IgD-negative memory B cell (primary cell): Measurements from ENCODE around the gene FBXO44. TPM values are rescaled to one million over a fixed set of nuclear protein-coding genes. Genes with fewer than 3 reads are reported as not detected.
A peak's percentile ranks its signal among the peaks of the same experiment; 100 is the strongest.
"Not testable (repeated sequence)": the region's sequence is repeated elsewhere in the genome, so short reads cannot be mapped to it uniquely, and the experiment has no call there.

Experiments used
- H3K27ac Mint-ChIP-seq, 3 donors: one replicate each; pipeline ENCODE4 v1.8.0; 2020 to 2022; ENCODE audit warnings: mild to moderate bottlenecking in 3 of 3, mixed read lengths in 3 of 3, moderate library complexity in 1 of 3
- H3K27me3 Mint-ChIP-seq: one replicate; pipeline ENCODE4 v1.8.0; 2021; ENCODE audit warnings: mixed read lengths
- H3K36me3 Mint-ChIP-seq: one replicate; pipeline ENCODE4 v1.8.0; 2020; ENCODE audit warnings: mild to moderate bottlenecking, mixed read lengths
- H3K4me1 Mint-ChIP-seq, 3 donors: one replicate each; pipeline ENCODE4 v1.8.0; 2020 to 2022; ENCODE audit warnings: mixed read lengths in 3 of 3, mild to moderate bottlenecking in 1 of 3
- H3K4me3 Mint-ChIP-seq, 4 donors: one replicate each; pipeline ENCODE4 v1.8.0; 2020 to 2022; ENCODE audit warnings: mild to moderate bottlenecking in 4 of 4, mixed read lengths in 4 of 4, moderate library complexity in 3 of 4
- H3K9me3 Mint-ChIP-seq, 3 donors: one replicate each; pipeline ENCODE4 v1.8.0; 2020 to 2021; ENCODE audit warnings: mixed read lengths in 3 of 3, mild to moderate bottlenecking in 1 of 3
- polyA plus RNA-seq: library from polyadenylated mRNA; unstranded; fragments of 300-500 nt; fragmentation: Illumina TruSeq; gene quantifications from one replicate; pipeline ENCODE4 v1.2.3, GENCODE V29; 2021

Gene FBXO44, protein sequence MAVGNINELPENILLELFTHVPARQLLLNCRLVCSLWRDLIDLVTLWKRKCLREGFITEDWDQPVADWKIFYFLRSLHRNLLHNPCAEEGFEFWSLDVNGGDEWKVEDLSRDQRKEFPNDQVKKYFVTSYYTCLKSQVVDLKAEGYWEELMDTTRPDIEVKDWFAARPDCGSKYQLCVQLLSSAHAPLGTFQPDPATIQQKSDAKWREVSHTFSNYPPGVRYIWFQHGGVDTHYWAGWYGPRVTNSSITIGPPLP
- 16.9 TPM for polyA plus RNA-seq

DNA sequence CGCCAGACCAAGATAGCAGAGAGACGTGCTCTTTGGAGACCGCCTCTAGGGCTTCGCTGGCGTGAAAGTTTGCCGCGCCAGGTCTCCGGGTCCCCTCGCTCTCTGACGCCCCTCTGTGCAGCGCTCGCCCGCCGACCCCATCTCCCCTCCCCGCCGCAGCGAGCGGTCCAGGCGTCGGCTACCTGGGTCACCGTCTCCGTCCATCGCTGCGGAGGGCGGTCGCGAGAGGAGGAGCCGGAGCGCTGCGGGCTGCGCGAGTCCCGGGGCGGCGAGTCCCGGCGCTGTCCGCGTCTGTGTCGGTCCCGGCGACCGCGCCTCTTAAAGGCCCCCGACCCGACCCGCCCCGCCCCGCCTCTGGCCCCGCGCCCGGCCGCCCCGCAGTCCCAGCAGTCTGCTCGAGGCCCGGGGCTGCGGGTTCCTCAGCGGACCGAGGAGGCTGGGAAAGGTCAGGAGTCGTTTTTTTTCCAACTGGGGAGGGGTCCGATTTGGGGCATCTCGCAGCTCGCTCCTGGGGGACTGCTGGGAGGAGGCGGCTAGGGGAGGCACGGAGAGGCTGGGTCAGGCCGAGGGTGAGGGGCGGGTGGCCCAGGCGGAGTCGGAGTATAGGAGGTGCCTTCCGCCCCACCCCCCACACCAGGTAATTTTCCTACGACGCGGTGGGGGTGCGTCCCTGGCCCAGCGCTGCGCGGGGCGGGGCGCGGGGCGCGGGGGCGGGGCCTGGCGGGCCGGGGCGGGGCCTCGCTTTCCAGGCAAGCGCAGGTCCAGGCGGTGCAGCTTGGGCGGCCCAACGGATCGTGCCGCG is at the start of gene FBXO44, which contains the start of gene FBXO2:
Gene FBXO44 (plus strand): TSS at position 741 of the 802 bp plus-strand sequence. CDS start 959 bp downstream, outside the sequence.
Gene FBXO2 (minus strand): TSS at position 293 of the 802 bp plus-strand sequence. CDS start 89 bp downstream, at position 204.
- Mint-ChIP-seq H3K4me1 (peaks cover 0 to 26% (median 16%) of the 10 kb centered on the region in 3 donors), H3K4me3 (peak within 1 kb of the TSS; percentile 67 to 91 (median 85)), H3K27me3 (peaks cover 1% of the 10 kb centered on the region), H3K36me3 (peaks cover 1% of the 10 kb centered on the region), H3K9me3 (no peaks in the 10 kb centered on the region), H3K27ac (peak within 1 kb of the TSS; percentile 50 to 81 (median 59))

DNA sequence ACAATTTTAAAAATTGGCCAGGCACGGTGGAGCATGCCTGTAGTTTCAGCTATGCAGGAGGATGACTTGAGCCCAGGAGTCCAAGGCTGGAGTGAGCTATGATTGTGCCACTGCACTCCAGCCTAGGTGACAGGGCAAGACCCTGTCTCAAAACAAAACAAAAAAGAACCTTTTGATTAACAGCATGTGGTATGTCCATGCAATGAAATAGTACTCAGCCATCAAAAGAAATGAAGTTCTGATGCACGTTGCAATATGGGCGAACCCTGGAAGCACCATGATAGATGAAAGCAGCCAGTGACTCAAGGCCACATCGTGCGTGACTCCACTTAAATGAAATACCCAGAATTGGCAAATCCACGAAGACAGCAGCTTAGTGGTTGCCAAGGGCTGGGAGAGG is 47.9 kb upstream of the FBXO44 start:
- peaks cover 2% of the 10 kb centered on the region for H3K36me3 Mint-ChIP-seq
- H3K27ac Mint-ChIP-seq = no peak overlapping the region
- H3K4me3 Mint-ChIP-seq = no peak overlapping the region
- peaks cover 13% of the 10 kb centered on the region for H3K27me3 Mint-ChIP-seq
- H3K9me3 Mint-ChIP-seq = peaks cover 0 to 4% (median 3%) of the 10 kb centered on the region in 3 donors
- H3K4me1 Mint-ChIP-seq = no peaks in the 10 kb centered on the region

DNA sequence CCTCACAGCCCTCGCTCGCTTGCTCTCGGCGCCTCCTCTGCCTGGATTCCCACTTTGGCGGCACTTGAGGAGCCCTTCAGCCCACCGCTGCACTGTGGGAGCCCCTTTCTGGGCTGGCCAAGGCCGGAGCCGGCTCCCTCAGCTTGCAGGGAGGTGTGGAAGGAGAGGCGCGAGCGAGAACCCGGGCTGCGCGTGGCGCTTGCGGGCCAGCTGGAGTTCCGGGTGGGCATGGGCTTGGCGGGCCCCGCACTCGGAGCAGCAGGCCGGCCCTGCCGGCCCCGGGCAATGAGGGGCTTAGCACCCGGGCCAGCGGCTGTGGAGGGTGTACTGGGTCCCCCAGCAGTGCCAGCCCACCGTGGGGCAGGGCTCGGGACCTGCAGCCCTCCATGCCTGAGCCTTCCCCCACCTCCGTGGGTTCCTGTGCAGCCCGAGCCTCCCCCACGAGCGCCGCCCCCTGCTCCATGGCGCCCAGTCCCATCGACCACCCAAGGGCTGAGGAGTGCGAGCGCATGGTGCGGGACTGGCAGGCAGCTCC is 46.0 kb upstream of the FBXO44 start:
- not testable (repeated sequence) for H3K4me3 Mint-ChIP-seq, H3K36me3 Mint-ChIP-seq, H3K9me3 Mint-ChIP-seq, H3K4me1 Mint-ChIP-seq, H3K27me3 Mint-ChIP-seq, H3K27ac Mint-ChIP-seq

DNA sequence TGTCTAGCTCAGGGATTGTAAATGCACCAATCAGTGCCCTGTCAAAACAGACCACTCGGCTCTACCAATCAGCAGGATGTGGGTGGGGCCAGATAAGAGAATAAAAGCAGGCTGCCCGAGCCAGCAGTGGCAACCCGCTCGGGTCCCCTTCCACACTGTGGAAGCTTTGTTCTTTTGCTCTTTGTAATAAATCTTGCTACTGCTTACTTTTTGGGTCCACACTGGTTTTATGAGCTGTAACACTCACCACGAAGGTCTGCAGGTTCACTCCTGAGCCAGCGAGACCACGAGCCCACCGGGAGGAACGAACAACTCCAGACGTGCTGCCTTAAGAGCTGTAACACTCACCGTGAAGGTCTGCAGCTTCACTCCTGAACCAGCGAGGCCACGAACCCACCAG is 45.3 kb upstream of the FBXO44 start:
- H3K36me3 Mint-ChIP-seq, H3K27ac Mint-ChIP-seq, H3K27me3 Mint-ChIP-seq, H3K9me3 Mint-ChIP-seq, H3K4me3 Mint-ChIP-seq, H3K4me1 Mint-ChIP-seq: not testable (repeated sequence)

DNA sequence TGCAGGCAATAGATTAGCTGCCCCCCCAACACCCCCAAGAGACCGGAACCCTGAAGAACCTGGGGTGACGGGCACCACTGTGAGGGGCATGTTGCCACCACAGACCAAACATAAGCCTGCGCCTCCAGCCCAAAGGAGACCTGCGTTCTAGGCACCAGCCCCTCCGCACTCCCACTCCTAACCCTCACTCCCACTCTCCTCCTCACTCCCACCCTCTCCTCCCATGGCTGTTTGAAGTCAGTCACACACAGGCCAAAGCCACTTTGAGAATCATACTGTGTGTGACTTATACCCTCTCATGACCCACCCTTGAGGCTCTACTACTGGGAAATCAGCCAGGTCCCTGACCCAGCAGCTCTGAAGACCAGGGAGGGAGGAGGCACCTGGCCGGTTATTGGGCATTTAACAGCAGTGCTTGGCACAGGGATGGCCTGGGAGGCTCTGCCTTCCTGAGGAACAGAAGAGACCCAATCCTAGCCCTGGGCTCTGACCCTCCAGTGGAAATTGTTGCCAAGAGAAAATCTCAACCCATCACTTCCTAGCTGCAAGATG is 44.0 kb upstream of the FBXO44 start:
- Mint-ChIP-seq H3K9me3 (peaks cover 0 to 4% (median 3%) of the 10 kb centered on the region in 3 donors), H3K36me3 (no peaks in the 10 kb centered on the region), H3K27me3 (peaks cover 3% of the 10 kb centered on the region), H3K4me1 (peaks cover 0 to 1% (median 0%) of the 10 kb centered on the region in 3 donors), H3K4me3 (no peak overlapping the region), H3K27ac (no peak overlapping the region)

DNA sequence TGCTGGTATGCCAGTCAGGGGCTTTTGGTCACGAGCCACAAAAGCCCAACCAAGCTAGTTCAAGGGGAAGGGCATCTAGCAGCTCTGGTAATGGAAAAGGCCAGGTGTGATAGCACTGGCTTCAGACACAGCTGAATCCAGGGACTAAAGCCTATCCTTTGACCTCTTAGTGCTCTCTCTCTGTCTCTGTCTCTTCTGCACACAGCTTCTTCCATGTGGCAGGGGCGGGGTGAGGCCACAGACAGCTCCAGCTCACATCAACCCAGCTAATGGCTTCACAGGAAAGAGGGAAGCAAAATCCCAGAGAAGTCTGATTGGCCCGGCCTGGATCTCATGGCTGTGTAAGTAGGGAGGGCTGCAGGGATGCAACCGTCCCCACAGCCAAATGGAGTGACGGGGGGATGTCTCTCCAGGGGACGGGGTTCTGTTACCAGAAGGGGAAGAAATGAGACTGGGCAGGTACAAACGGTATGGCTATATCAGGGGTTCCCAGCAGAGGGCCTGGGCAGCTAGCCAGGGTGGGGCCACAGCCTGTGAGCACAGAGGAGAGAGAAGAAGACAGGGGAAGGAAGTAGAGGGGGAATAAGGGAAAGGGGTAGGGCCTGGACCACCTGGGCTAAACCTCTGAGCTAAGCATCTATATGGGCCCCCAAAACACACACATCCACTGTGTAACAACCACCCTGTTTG is 42.9 kb upstream of the FBXO44 start:
- H3K36me3 Mint-ChIP-seq = no peaks in the 10 kb centered on the region
- peaks cover 3% of the 10 kb centered on the region for H3K27me3 Mint-ChIP-seq
- no peak overlapping the region for H3K4me3 Mint-ChIP-seq
- peaks cover 0 to 1% (median 0%) of the 10 kb centered on the region in 3 donors for H3K4me1 Mint-ChIP-seq
- H3K27ac Mint-ChIP-seq = peak overlapping the region in 1 of 3 donors; percentile 28
- peaks cover 0 to 3% (median 0%) of the 10 kb centered on the region in 3 donors for H3K9me3 Mint-ChIP-seq

DNA sequence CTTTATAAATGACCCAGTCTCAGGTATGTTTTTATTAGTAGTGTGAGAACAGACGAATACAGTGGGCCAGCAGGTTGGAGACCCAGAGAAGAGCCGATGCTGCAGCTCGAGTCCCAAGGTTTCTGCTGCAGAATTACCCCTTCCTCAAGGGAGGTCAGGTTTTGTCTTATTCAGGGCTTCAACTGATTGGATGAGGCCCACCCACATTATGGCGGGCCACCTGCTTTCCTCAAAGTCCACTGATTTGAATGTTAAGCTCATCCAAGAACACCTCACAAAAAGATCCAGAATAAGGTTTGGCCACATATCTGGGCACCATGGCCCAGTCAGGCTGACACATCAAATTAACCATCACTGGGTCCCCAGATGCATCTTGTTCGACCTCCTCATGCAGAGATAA is 41.3 kb upstream of the FBXO44 start:
- no peaks in the 10 kb centered on the region for H3K36me3 Mint-ChIP-seq
- H3K4me1 Mint-ChIP-seq = peaks cover 0 to 1% (median 0%) of the 10 kb centered on the region in 3 donors
- H3K27ac Mint-ChIP-seq = no peak overlapping the region
- H3K27me3 Mint-ChIP-seq = peaks cover 7% of the 10 kb centered on the region
- H3K9me3 Mint-ChIP-seq = no peaks in the 10 kb centered on the region
- no peak overlapping the region for H3K4me3 Mint-ChIP-seq

DNA sequence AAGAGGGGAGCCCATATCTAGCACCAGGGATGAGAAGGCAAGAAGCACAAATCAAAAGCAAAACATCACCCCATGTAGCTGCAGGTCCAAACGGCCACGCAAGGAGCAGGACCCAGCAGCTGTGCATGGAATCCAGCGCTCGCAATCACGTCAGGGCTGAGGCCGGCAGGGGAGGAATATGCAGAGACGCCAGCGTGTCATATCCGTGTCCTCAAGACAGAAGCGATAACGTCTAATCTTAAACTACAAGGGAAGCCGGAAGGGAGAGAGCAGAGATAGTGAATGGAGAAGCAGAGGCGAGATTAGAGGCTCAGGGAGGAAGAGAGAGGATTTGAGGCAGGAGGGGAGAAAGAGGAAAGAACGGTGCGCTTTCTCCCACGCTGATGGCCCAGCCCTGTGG is 39.6 kb upstream of the FBXO44 start:
- H3K9me3 Mint-ChIP-seq = peaks cover 0 to 1% (median 0%) of the 10 kb centered on the region in 3 donors
- H3K4me3 Mint-ChIP-seq = no peak overlapping the region
- H3K36me3 Mint-ChIP-seq = no peaks in the 10 kb centered on the region
- no peak overlapping the region for H3K27ac Mint-ChIP-seq
- H3K27me3 Mint-ChIP-seq = peaks cover 12% of the 10 kb centered on the region
- H3K4me1 Mint-ChIP-seq = peaks cover 0 to 1% (median 0%) of the 10 kb centered on the region in 3 donors

DNA sequence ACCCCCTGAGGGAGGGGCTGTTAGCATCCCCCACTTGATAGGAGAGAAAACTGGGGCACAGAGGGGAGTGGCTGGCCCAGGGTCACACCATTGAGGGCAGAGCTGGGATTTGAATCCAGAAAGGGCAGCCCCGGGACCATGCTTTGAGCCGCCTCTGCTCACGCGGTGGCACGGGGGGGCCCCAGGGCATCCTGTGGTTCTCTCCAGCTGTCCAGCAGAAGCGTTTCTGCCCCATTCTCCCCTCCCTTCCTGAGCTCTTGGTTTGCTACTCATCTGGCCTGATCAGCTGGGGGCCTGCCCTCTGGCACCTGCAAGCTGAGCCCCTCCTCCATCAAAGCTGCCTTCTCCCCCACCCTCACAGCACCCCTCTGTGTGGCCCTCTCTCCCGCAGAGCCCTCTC is 37.9 kb upstream of the FBXO44 start:
- no peaks in the 10 kb centered on the region for H3K36me3 Mint-ChIP-seq
- peaks cover 13% of the 10 kb centered on the region for H3K27me3 Mint-ChIP-seq
- H3K4me1 Mint-ChIP-seq = peaks cover 0 to 1% (median 0%) of the 10 kb centered on the region in 3 donors
- no peak overlapping the region for H3K27ac Mint-ChIP-seq
- peaks cover 0 to 1% (median 0%) of the 10 kb centered on the region in 3 donors for H3K9me3 Mint-ChIP-seq
- H3K4me3 Mint-ChIP-seq = no peak overlapping the region

DNA sequence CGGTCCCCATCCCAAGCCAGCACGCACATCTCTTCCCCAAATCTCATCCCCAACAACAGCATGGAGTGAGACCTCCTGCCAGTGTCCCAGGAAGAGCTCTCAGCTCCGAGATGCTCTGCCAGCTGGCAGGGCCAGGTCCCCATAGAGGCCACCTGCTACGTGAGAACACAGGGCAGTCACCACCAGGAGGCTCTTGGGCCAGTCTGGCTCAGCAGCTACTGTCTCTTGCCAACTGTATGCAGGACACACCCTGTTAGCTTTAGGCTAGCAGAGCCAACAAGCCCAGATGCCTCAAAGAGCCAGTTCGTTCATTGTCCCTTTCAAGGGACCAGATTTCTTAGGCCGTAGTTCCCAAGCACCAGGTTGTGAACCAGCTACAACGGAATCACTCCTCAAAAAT is 37.4 kb upstream of the FBXO44 start:
- Mint-ChIP-seq H3K36me3 (no peaks in the 10 kb centered on the region), H3K9me3 (peaks cover 0 to 1% (median 0%) of the 10 kb centered on the region in 3 donors), H3K27ac (no peak overlapping the region), H3K4me1 (peaks cover 0 to 1% (median 0%) of the 10 kb centered on the region in 3 donors), H3K4me3 (peak overlapping the region in 1 of 4 donors; percentile 1), H3K27me3 (peaks cover 16% of the 10 kb centered on the region)

DNA sequence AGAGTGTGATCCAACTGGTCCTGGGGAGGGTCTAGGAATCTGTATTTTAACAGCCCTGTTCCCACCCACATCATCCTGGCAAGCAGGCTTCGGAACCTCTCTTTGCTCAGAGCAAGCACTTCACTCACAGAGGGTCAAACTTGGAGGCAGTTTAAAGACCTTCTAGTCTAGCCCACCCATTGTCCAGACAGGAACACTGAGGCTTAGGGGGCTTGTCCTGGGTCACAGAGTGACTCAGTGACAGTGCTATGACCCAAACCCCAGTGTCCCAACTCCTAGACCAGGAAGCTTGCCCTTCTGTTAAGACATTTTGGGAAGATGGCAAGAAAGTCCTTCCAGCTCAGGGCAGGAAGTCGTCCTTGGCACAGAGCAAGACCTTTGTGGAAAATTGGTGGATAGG is 36.9 kb upstream of the FBXO44 start:
- Mint-ChIP-seq H3K4me3 (no peak overlapping the region), H3K36me3 (no peaks in the 10 kb centered on the region)

DNA sequence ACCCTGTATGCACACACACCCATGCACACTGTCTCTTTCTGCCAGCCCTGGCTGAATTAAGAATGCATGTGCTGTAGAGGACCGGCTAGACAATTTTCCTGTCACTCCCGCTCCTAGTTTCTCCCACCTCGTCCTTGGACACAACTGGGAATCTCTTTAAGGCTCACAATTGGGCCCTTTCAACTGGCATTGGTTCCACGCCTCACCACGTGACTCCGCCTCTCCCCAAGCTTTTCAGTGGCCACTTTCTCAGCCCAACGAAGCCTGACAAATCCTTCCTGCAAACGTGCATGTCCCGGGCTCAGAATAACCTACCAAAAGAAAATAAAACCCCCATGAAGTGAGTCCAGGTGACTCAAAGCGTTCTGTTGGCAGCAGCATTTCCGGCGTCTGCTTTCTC is 34.3 kb upstream of the FBXO44 start:
- Mint-ChIP-seq H3K4me1 (no peaks in the 10 kb centered on the region), H3K27ac (no peak overlapping the region), H3K9me3 (peaks cover 0 to 2% (median 1%) of the 10 kb centered on the region in 3 donors), H3K27me3 (peaks cover 21% of the 10 kb centered on the region), H3K36me3 (no peaks in the 10 kb centered on the region), H3K4me3 (no peak overlapping the region)

More for the DNA sequence above, 36.9 kb upstream of the FBXO44 start:
- H3K27me3 Mint-ChIP-seq = peaks cover 16% of the 10 kb centered on the region
- no peak overlapping the region for H3K27ac Mint-ChIP-seq
- H3K4me1 Mint-ChIP-seq = peaks cover 0 to 1% (median 0%) of the 10 kb centered on the region in 3 donors
- peaks cover 0 to 1% (median 0%) of the 10 kb centered on the region in 3 donors for H3K9me3 Mint-ChIP-seq

DNA sequence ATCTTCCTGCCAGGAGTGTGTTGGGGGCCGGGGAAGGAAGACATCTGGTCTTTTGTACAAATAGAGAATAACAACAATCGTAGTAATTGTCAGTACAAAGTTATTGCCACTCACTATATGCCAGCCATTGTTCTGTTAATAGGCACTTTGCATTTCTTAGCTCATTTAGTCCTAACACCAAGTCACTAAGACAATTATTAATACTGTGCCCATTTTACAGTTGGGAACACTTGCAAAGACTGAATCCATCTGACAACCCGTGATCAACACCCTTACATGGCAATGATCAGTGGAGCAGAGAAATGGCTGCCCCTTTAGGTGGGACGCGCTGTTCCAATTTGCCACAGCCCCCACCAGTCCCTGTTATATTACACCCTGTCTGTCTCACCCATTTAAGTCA is 33.8 kb upstream of the FBXO44 start:
- Mint-ChIP-seq H3K27ac (no peak overlapping the region), H3K9me3 (peaks cover 0 to 2% (median 1%) of the 10 kb centered on the region in 3 donors), H3K36me3 (no peaks in the 10 kb centered on the region), H3K4me3 (no peak overlapping the region), H3K27me3 (peaks cover 25% of the 10 kb centered on the region), H3K4me1 (no peaks in the 10 kb centered on the region)

DNA sequence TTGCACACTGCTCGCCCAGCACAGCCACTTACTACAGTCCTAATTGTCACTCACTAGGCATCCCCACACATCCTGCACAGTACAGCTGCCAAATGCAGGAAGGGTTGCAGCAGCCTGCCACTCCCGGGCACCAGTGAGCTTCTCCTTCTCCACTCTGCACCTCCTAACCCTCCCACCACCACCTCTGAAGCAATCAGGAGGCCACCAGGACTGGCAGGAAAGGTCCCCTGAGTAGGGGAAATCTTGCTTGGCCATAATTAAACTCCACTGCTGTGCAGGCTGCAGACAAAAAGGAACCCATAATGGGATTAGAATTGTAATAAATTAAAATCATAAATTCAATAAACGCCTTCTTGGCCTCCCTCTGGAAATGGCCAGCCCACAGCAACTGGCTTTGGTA is 32.3 kb upstream of the FBXO44 start:
- no peak overlapping the region for H3K4me3 Mint-ChIP-seq
- H3K36me3 Mint-ChIP-seq = no peaks in the 10 kb centered on the region
- H3K27me3 Mint-ChIP-seq = peaks cover 29% of the 10 kb centered on the region
- H3K9me3 Mint-ChIP-seq = peaks cover 0 to 2% (median 1%) of the 10 kb centered on the region in 3 donors
- no peaks in the 10 kb centered on the region for H3K4me1 Mint-ChIP-seq
- H3K27ac Mint-ChIP-seq = no peak overlapping the region
